Colonic mucosa (tissue), 4 donors: Measurements from ENCODE around the gene BTN1A1. TPM values are rescaled to one million over a fixed set of nuclear protein-coding genes. Genes with fewer than 3 reads are reported as not detected.

ENCODE experiments used
- DNase-seq: peaks from one replicate; pipeline ENCODE4 v3.0.0-alpha.2; 2020
- H3K27ac ChIP-seq: fragments of 200-600 bp; one replicate; pipeline ENCODE4 v1.8.0; 2021
- H3K27me3 ChIP-seq: fragments of 200-600 bp; one replicate; pipeline ENCODE4 v1.8.0; 2021
- H3K36me3 ChIP-seq: fragments of 200-600 bp; one replicate; pipeline ENCODE4 v1.8.0; 2021
- H3K4me1 ChIP-seq: fragments of 200-600 bp; one replicate; pipeline ENCODE4 v1.8.0; 2021; ENCODE audit warnings: mild to moderate bottlenecking
- H3K4me3 ChIP-seq: fragments of 200-600 bp; one replicate; pipeline ENCODE4 v1.8.0; 2021
- H3K9ac ChIP-seq, 2 donors: one replicate each; pipeline ENCODE4 v1.7.0; 2013; ENCODE audit warnings: control low read depth in 2 of 2, low read depth in 2 of 2, low read length in 2 of 2
- H3K9me3 ChIP-seq: fragments of 200-600 bp; one replicate; pipeline ENCODE4 v1.8.0; 2021
- CTCF ChIP-seq: fragments of 200-600 bp; IDR thresholded peaks from one replicate; pipeline ENCODE4 v1.8.0; 2022; ENCODE audit warnings: antibody characterized with exemption, mild to moderate bottlenecking
- intact Hi-C: fragments of 100-400 bp; cut with DNase I; formaldehyde crosslinking; loops from one replicate; pipeline ENCODE4 v1.14.1; 2022
- total RNA-seq, 2 donors: library from RNA; stranded (reverse); fragmentation: NEBNext Ultra II Directional in 1 of 2; extraction: Animal tissue kit (Norgen Biotek cat#: 25700) in 1 of 2; gene quantifications; one replicate each; pipeline ENCODE4 v1.2.1, GENCODE V29; 2021
- donor health status: healthy.
- donor health status: DM: no; HTN: no; CAD: no.
- donor health status: DM: no; HTN: no; CAD: no.

BTN1A1 gene
- total RNA-seq, 2 donors from 2014 or later: not detected

GRCh38 chr6:26554697-26555504, 54.8 kb downstream of the BTN1A1 start:
- Histone ChIP-seq H3K9ac (peak overlapping the region in 1 of 2 donors; percentile 36), H3K27me3 (no peaks in the 10 kb centered on the region), H3K27ac (no peak overlapping the region), H3K36me3 (no peaks in the 10 kb centered on the region), H3K4me1 (no peaks in the 10 kb centered on the region), H3K9me3 (no peaks in the 10 kb centered on the region), H3K4me3 (peak overlapping the region; percentile 32)
- intact Hi-C loops: no loop called here
- peak; percentile 50 for DNase-seq
- no peak for TF ChIP-seq CTCF

- Histone ChIP-seq H3K9me3 (no peaks in the 10 kb centered on the region), H3K9ac (no peak overlapping the region), H3K27me3 (no peaks in the 10 kb centered on the region), H3K36me3 (no peaks in the 10 kb centered on the region), H3K27ac (no peak overlapping the region), H3K4me3 (no peak overlapping the region), H3K4me1 (no peaks in the 10 kb centered on the region)
- TF ChIP-seq CTCF: no peak
- DNase-seq: no peak
- intact Hi-C loops: no loop called here
Measured at GRCh38 chr6:26555505-26556262, 55.6 kb downstream of the BTN1A1 start.

GRCh38 chr6:26556263-26557070, 56.4 kb downstream of the BTN1A1 start:
- DNase-seq: no peak
- H3K4me3 ChIP-seq: no peak overlapping the region
- no peaks in the 10 kb centered on the region for H3K4me1 ChIP-seq
- H3K36me3 ChIP-seq: no peaks in the 10 kb centered on the region
- no peak for TF ChIP-seq CTCF
- intact Hi-C loops: no loop called here
- no peak overlapping the region for H3K27ac ChIP-seq
- H3K27me3 ChIP-seq: no peaks in the 10 kb centered on the region
- no peak overlapping the region for H3K9ac ChIP-seq
- no peaks in the 10 kb centered on the region for H3K9me3 ChIP-seq

Other genes starting within 250 kb of the BTN1A1 start
- 10 to 100 TPM; 41.7 to 53.3 TPM for gene BTN3A2, start 135.1 kb upstream of the BTN1A1 start, total RNA-seq
- gene BTN2A2, start 117.2 kb upstream of the BTN1A1 start, total RNA-seq: 1 to 10 TPM; 4.1 to 8.7 TPM
- 10 to 100 TPM; 24.1 to 29.4 TPM for gene BTN3A1, start 98.0 kb upstream of the BTN1A1 start, total RNA-seq
- 10 to 100 TPM; 14.9 to 20.9 TPM for gene BTN3A3, start 59.8 kb upstream of the BTN1A1 start, total RNA-seq
- gene BTN2A1, start 42.3 kb upstream of the BTN1A1 start, total RNA-seq: 10 to 100 TPM; 17.8 to 27.8 TPM
- 10 to 100 TPM; 40.6 to 56.0 TPM for gene HMGN4, start 38.1 kb downstream of the BTN1A1 start, total RNA-seq
- gene ABT1, start 96.7 kb downstream of the BTN1A1 start, total RNA-seq: 10 to 100 TPM; 15.9 to 17.9 TPM
- 10 to 100 TPM; 17.2 to 24.0 TPM for gene ZNF322, start 159.4 kb downstream of the BTN1A1 start, total RNA-seq